HCT116 (cell line): ENCODE measurements around the gene TCF7. TPM values are rescaled to one million over a fixed set of nuclear protein-coding genes. Genes with fewer than 3 reads are reported as not detected.

Experiments used
- ATAC-seq: fragments of 200-7000 bp; cut with Tn5 transposase; 2 replicates; pipeline ENCODE4 v1.9.1; 2020; ENCODE audit warnings: mild to moderate bottlenecking, moderate library complexity
- BruUV-seq: library from RNA; stranded (reverse); fragments of 400-500 nt; replicated peaks from 2 replicates; lab custom pipeline; 2021; lab: Mats Ljungman, UMichigan
- CTCF ChIA-PET: fragments of 300-600 bp; sonication (Branson Sonifier 250); formaldehyde crosslinking; loops from one replicate; lab custom pipeline; 2021; ENCODE audit warnings: antibody characterized with exemption; lab: Charles Lee
- POLR2A ChIA-PET: fragments of 300-600, 350-600 bp; sonication (Branson Sonifier 250); formaldehyde crosslinking; loops from one replicate; lab custom pipeline; 2021; ENCODE audit warnings: antibody characterized with exemption; lab: Charles Lee
- RAD21 ChIA-PET, 2 experiments: fragments of 300-600 bp; sonication (Branson Sonifier 250); formaldehyde crosslinking; loops; one replicate each; lab custom pipeline; 2023; ENCODE audit warnings: low total read pairs in 2 of 2; ENCODE audit not compliant: uncharacterized antibody in 2 of 2, unreplicated experiment in 2 of 2, low non-redundant PET in 1 of 2; lab: Charles Lee
- DNase-seq: peaks from one replicate; pipeline ENCODE4 v3.0.0-alpha.2; 2010; ENCODE audit warnings: low read depth, low spot score
- H2AFZ ChIP-seq: fragments of 200-600 bp; shearing (Covaris generic), sonication (generic); 2 replicates; pipeline ENCODE4 v1.6.1; 2017; ENCODE audit warnings: low read depth, mixed run types, mixed read lengths, antibody characterized with exemption, low read length; ENCODE audit not compliant: poor library complexity, severe bottlenecking
- H3K27ac ChIP-seq: 2 replicates; pipeline ENCODE4 v1.5.1; 2012; ENCODE audit warnings: low read depth, low read length
- H3K27me3 ChIP-seq: fragments of 200-600 bp; sonication (generic); 2 replicates; pipeline ENCODE4 v1.6.1; 2016; ENCODE audit warnings: mixed run types, low read length, mixed read lengths; ENCODE audit not compliant: insufficient read depth
- H3K36me3 ChIP-seq, 2 experiments: fragments of 200-500 bp in 1 of 2; fragments of 200-600 bp in 1 of 2; sonication (Bioruptor generic) in 1 of 2; sonication (generic) in 1 of 2; 2 replicates each; pipeline versions ENCODE4 v1.5.1 to v1.6.1; 2014 to 2016; ENCODE audit warnings: low read length in 2 of 2, inconsistent platforms in 1 of 2, mixed read lengths in 1 of 2, mixed run types in 1 of 2; ENCODE audit not compliant: insufficient read depth in 2 of 2, control insufficient read depth in 1 of 2
- H3K4me1 ChIP-seq, 2 experiments: fragments of 200-600 bp in 1 of 2; sonication (generic) in 1 of 2; 2 replicates each; pipeline versions ENCODE4 v1.5.1 to v1.6.1; 2012 to 2017; ENCODE audit warnings: low read length in 2 of 2, inconsistent platforms in 1 of 2, mild to moderate bottlenecking in 1 of 2, mixed read lengths in 1 of 2, mixed run types in 1 of 2, moderate library complexity in 1 of 2; ENCODE audit not compliant: insufficient read depth in 2 of 2, control insufficient read depth in 1 of 2
- H3K4me2 ChIP-seq: fragments of 200-600 bp; sonication (generic); 2 replicates; pipeline ENCODE4 v1.6.1; 2017; ENCODE audit warnings: mixed run types, low read length, mixed read lengths
- H3K4me3 ChIP-seq, 2 experiments: fragments of 200-600 bp in 1 of 2; sonication (generic) in 1 of 2; replicated peaks in 1 of 2; 2 replicates each; pipeline ENCODE4 v1.5.1; 2011 to 2016; ENCODE audit warnings: low read length in 2 of 2, control low read depth in 1 of 2, low read depth in 1 of 2, mild to moderate bottlenecking in 1 of 2, mixed read lengths in 1 of 2, mixed run types in 1 of 2
- H3K79me2 ChIP-seq: fragments of 200-600 bp; sonication (generic); 2 replicates; pipeline ENCODE4 v1.6.1; 2017; ENCODE audit warnings: mild to moderate bottlenecking, mixed run types, low read length, moderate library complexity, mixed read lengths; ENCODE audit not compliant: insufficient read depth
- H3K9ac ChIP-seq: fragments of 200-600 bp; sonication (generic); 2 replicates; pipeline ENCODE4 v1.6.1; 2016; ENCODE audit warnings: low read length, mixed read lengths
- H3K9me2 ChIP-seq: fragments of 200-600 bp; sonication (generic), shearing (Covaris generic); 2 replicates; pipeline ENCODE4 v1.6.1; 2017; ENCODE audit warnings: mixed run types, mild to moderate bottlenecking, moderate library complexity; ENCODE audit not compliant: insufficient read depth
- H3K9me3 ChIP-seq, 2 experiments: fragments of 200-500 bp in 1 of 2; fragments of 200-600 bp in 1 of 2; sonication (Bioruptor generic) in 1 of 2; sonication (generic) in 1 of 2; 2 replicates each; pipeline ENCODE4 v1.6.1; 2014 to 2017; ENCODE audit warnings: low read length in 2 of 2, mixed read lengths in 2 of 2, inconsistent platforms in 1 of 2, low read depth in 1 of 2, mild to moderate bottlenecking in 1 of 2, mixed run types in 1 of 2, moderate library complexity in 1 of 2; ENCODE audit not compliant: control insufficient read depth in 1 of 2, insufficient read depth in 1 of 2
- H4K20me1 ChIP-seq: fragments of 200-600 bp; sonication (generic), shearing (Covaris generic); 2 replicates; pipeline ENCODE4 v1.6.1; 2017; ENCODE audit warnings: mixed run types, mild to moderate bottlenecking, moderate library complexity; ENCODE audit not compliant: insufficient read depth
- EGR1 ChIP-seq: IDR thresholded peaks from 2 replicates; pipeline ENCODE4 v1.6.1; 2012; ENCODE audit warnings: low read depth
- ELF1 ChIP-seq: IDR thresholded peaks from 2 replicates; pipeline ENCODE4 v1.6.1; 2012; ENCODE audit warnings: low read depth, borderline replicate concordance
- EZH2 ChIP-seq: fragments of 200-600 bp; sonication (generic); IDR thresholded peaks from 2 replicates; pipeline ENCODE4 v1.6.1; 2017; ENCODE audit warnings: antibody characterized with exemption, mixed run types
- EZH2phosphoT487 ChIP-seq: fragments of 200-600 bp; IDR thresholded peaks from 2 replicates; pipeline ENCODE4 v1.6.1; 2018; ENCODE audit warnings: antibody characterized with exemption, borderline replicate concordance
- FOSL1 ChIP-seq: IDR thresholded peaks from 2 replicates; pipeline ENCODE4 v1.6.1; 2012; ENCODE audit warnings: low read depth
- POLR2A ChIP-seq: IDR thresholded peaks from 2 replicates; pipeline ENCODE4 v1.7.0; 2011; ENCODE audit warnings: borderline replicate concordance; ENCODE audit not compliant: insufficient read depth, insufficient read length; ENCODE audit errors: extremely low read depth
- POLR2AphosphoS5 ChIP-seq: IDR thresholded peaks from 2 replicates; pipeline ENCODE4 v1.6.1; 2011; ENCODE audit warnings: mild to moderate bottlenecking, low read depth, low read length, moderate library complexity
- RAD21 ChIP-seq: IDR thresholded peaks from 2 replicates; pipeline ENCODE4 v1.6.1; 2012; ENCODE audit warnings: low read depth, mild to moderate bottlenecking
- SIN3A ChIP-seq: IDR thresholded peaks from 2 replicates; pipeline ENCODE4 v1.6.1; 2012; ENCODE audit warnings: low read depth
- SP1 ChIP-seq: IDR thresholded peaks from 2 replicates; pipeline ENCODE4 v1.6.1; 2012; ENCODE audit warnings: low read depth
- ZBTB33 ChIP-seq: IDR thresholded peaks from 2 replicates; pipeline ENCODE4 v1.6.1; 2011; ENCODE audit warnings: mild to moderate bottlenecking, low read length, moderate library complexity; ENCODE audit not compliant: insufficient replicate concordance; ENCODE audit errors: extremely low read depth
- ZFX ChIP-seq: fragments of 450-650 bp; IDR thresholded peaks from 2 replicates; pipeline ENCODE4 v1.6.1; 2017
- ZNF274 ChIP-seq: fragments of 200-500 bp; sonication (Bioruptor generic); IDR thresholded peaks from 2 replicates; pipeline ENCODE4 v1.6.1; 2014; ENCODE audit warnings: mild to moderate bottlenecking, low read depth, low read length, inconsistent platforms
- intact Hi-C: fragments of 100-400 bp; cut with micrococcal nuclease; formaldehyde crosslinking; loops from 2 replicates; pipeline ENCODE4 v1.10.0; 2022
- total RNA-seq: library from RNA; stranded (reverse); gene quantifications from one replicate; pipeline ENCODE4 v1.2.1, GENCODE V29; 2021; ENCODE audit not compliant: unreplicated experiment
- TF ChIP-seq, protein P1 (sequence below), 3 experiments: fragments of 200-600 bp in 1 of 3; sonication (generic) in 1 of 3; IDR thresholded peaks in 2 of 3; conservative IDR thresholded peaks in 1 of 3; 2 replicates each; pipeline ENCODE4 v1.5.1; 2012 to 2017; ENCODE audit warnings: low read depth in 2 of 3, low read length in 2 of 3, antibody characterized with exemption in 1 of 3, borderline replicate concordance in 1 of 3, control low read depth in 1 of 3, mild to moderate bottlenecking in 1 of 3, mixed read lengths in 1 of 3, mixed run types in 1 of 3, moderate library complexity in 1 of 3; ENCODE audit not compliant: insufficient read depth in 1 of 3
- TF ChIP-seq, protein P2 (sequence below): IDR thresholded peaks from 2 replicates; pipeline ENCODE4 v1.6.1; 2012

TCF7 gene
- total RNA-seq, 1 experiment from 2014 or later, result 17.8 TPM

DNA sequence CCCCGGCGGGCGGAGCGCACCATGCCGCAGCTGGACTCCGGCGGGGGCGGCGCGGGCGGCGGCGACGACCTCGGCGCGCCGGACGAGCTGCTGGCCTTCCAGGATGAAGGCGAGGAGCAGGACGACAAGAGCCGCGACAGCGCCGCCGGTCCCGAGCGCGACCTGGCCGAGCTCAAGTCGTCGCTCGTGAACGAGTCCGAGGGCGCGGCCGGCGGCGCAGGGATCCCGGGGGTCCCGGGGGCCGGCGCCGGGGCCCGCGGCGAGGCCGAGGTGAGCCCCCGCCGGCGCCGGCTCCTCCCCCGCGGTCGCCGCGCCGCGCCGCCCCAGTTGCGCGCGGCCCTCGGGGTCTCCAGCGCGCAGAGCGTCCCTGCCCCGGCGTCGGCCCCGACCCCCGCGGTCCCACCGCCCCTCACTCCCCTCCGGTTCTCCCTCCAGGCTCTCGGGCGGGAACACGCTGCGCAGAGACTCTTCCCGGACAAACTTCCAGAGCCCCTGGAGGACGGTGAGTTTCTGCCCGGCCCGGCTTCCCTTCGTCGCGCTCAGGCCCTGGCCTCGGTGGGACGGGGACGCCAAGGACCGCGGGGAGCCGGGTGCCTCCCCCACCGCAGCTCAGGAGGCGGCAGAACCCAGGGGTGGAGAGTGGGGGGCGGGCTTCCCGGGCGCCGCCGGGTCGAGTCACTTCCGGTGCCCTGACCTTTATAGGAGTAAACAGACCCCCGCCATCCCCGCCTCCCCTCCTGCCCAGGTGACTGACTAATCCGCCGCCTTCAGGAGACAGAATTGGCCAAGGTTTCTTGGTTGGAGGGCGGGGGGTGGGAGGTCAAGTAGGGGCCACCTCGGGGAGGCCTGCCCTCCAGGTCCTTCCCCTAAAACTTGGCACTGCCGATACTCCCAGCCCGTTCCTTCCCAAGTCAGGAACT is 665 bp downstream of the TCF7 start:
- Histone ChIP-seq H3K4me1 (peaks cover 4 to 28% of the 10 kb centered on the region in 2 experiments; a peak in 3 of 4 replicates), H3K27me3 (no peaks in the 10 kb centered on the region), H3K9ac (peak overlapping the region; percentile 70), H3K36me3 (0 out of 4 replicates have a peak, but pooled peaks cover 0 to 8% of the 10 kb centered on the region in 2 experiments), H3K4me3 (peak overlapping the region; percentile 57 to 69), H3K79me2 (no peaks in the 10 kb centered on the region), H3K9me3 (no peaks in the 10 kb centered on the region), H3K9me2 (no peaks in the 10 kb centered on the region), H3K27ac (peak overlapping the region; percentile 63; the same call in 1 of the 2 replicates), H4K20me1 (no peaks in the 10 kb centered on the region), H2AFZ (no peak overlapping the region), H3K4me2 (peak overlapping the region; percentile 93)
- BruUV-seq, result no TSS peak
- no peak for DNase-seq
- ChIA-PET POLR2A (interaction anchor here (0.6 to 0.7 kb wide), 4 partner anchors 14 to 768 kb away, joined by 3 to 4 read pairs (median 3); no protein-coding TSS in a partner anchor), RAD21 (no interaction called here), CTCF (interaction anchor here (1.1 to 1.3 kb wide), 2 partner anchors 9 to 75 kb away, joined by 3 read pairs; no protein-coding TSS in a partner anchor)
- TF ChIP-seq RAD21 (no peak), EGR1 (0 out of 2 replicates have a peak, but pooled peaks have one; percentile 43), ZFX (peak; percentile 40)
- intact Hi-C loops, result no loop called here
- peak; percentile 43 for ATAC-seq

- H3K9me2 ChIP-seq, result no peaks in the 10 kb centered on the region
- H3K27ac ChIP-seq, result no peak overlapping the region
- peak overlapping the region; percentile 70 for H3K9ac ChIP-seq
- no peak overlapping the region for H2AFZ ChIP-seq
- H3K27me3 ChIP-seq, result no peaks in the 10 kb centered on the region
- no peak for ATAC-seq
- POLR2A ChIA-PET, result no interaction called here
- CTCF ChIA-PET, result no interaction called here
- BruUV-seq, result no TSS peak
- H3K9me3 ChIP-seq, result no peaks in the 10 kb centered on the region
- intact Hi-C loops, result no loop called here
- no peaks in the 10 kb centered on the region for H4K20me1 ChIP-seq
- no peak for DNase-seq
- no peaks in the 10 kb centered on the region for H3K79me2 ChIP-seq
- H3K36me3 ChIP-seq, result 0 out of 4 replicates have a peak, but pooled peaks cover 0 to 8% of the 10 kb centered on the region in 2 experiments
- peaks cover 4 to 28% of the 10 kb centered on the region in 2 experiments; a peak in 3 of 4 replicates for H3K4me1 ChIP-seq
- H3K4me3 ChIP-seq, result peak overlapping the region; percentile 57 to 69
- peak overlapping the region; percentile 93 for H3K4me2 ChIP-seq
- RAD21 ChIA-PET, result no interaction called here
- TF ChIP-seq POLR2AphosphoS5, result no peak
- no peak for TF ChIP-seq ELF1
- TF ChIP-seq, protein P1, sequence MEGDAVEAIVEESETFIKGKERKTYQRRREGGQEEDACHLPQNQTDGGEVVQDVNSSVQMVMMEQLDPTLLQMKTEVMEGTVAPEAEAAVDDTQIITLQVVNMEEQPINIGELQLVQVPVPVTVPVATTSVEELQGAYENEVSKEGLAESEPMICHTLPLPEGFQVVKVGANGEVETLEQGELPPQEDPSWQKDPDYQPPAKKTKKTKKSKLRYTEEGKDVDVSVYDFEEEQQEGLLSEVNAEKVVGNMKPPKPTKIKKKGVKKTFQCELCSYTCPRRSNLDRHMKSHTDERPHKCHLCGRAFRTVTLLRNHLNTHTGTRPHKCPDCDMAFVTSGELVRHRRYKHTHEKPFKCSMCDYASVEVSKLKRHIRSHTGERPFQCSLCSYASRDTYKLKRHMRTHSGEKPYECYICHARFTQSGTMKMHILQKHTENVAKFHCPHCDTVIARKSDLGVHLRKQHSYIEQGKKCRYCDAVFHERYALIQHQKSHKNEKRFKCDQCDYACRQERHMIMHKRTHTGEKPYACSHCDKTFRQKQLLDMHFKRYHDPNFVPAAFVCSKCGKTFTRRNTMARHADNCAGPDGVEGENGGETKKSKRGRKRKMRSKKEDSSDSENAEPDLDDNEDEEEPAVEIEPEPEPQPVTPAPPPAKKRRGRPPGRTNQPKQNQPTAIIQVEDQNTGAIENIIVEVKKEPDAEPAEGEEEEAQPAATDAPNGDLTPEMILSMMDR (IDR thresholded peaks at IDR 0.05 in 2 of 3, conservative IDR thresholded peaks at IDR 0.05 in 1 of 3; ENCODE audit: borderline replicate concordance in 1 of 3, insufficient read depth in 1 of 3, low read depth in 2 of 3, low read length in 2 of 3), result no peak
- TF ChIP-seq EZH2phosphoT487, result no peak
- no peak for TF ChIP-seq FOSL1
- TF ChIP-seq ZNF274, result no peak
- TF ChIP-seq EGR1, result no peak
- TF ChIP-seq EZH2, result no peak
- TF ChIP-seq ZBTB33, result no peak
- TF ChIP-seq SIN3A, result no peak
- no peak for TF ChIP-seq SP1
- no peak for TF ChIP-seq POLR2A
- TF ChIP-seq, protein P2, sequence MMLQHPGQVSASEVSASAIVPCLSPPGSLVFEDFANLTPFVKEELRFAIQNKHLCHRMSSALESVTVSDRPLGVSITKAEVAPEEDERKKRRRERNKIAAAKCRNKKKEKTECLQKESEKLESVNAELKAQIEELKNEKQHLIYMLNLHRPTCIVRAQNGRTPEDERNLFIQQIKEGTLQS, result no peak
These were observed 1.3 kb downstream of the TCF7 start for GRCh38 chr5:134115806-134116175.
